GM12878 (cell line): ENCODE results near the gene ARVCF. TPM values are rescaled to one million over a fixed set of nuclear protein-coding genes. Genes with fewer than 3 reads are reported as not detected.

Source experiments
- ATAC-seq: fragments of 200-7000 bp; cut with Tn5 transposase; 3 replicates; pipeline ENCODE4 v1.9.1; 2020; ENCODE audit warnings: mild to moderate bottlenecking, moderate library complexity
- BruUV-seq: library from RNA; stranded (reverse); fragments of 400-500 nt; replicated peaks from 2 replicates; lab custom pipeline; 2021; lab: Mats Ljungman, UMichigan
- CTCF ChIA-PET: fragments of 300-600 bp; sonication (Branson Sonifier 250); formaldehyde crosslinking; extraction: SDS; loops from one replicate; lab custom pipeline; 2021; ENCODE audit warnings: inconsistent platforms; lab: Yijun Ruan, JAX
- POLR2A ChIA-PET: fragments of 350-600 bp; formaldehyde crosslinking; extraction: SDS; loops from one replicate; lab custom pipeline; 2021; ENCODE audit warnings: inconsistent platforms; lab: Charles Lee
- RAD21 ChIA-PET: fragments of 300-600 bp; sonication (Branson Sonifier 250); formaldehyde crosslinking; loops from one replicate; lab custom pipeline; 2023; ENCODE audit warnings: antibody characterized with exemption; ENCODE audit not compliant: unreplicated experiment; lab: Charles Lee
- SMC1A ChIA-PET: fragments of 300-600 bp; sonication (Branson Sonifier 250); formaldehyde crosslinking; loops from one replicate; lab custom pipeline; 2023; ENCODE audit not compliant: unreplicated experiment, uncharacterized antibody; lab: Charles Lee
- DNase-seq: peaks from one replicate; pipeline ENCODE4 v3.0.0-alpha.2; 2011; ENCODE audit warnings: low read depth, low spot score
- FAIRE-seq: peaks from 3 replicates; lab custom pipeline; 2011; peaks lifted over from hg19 to GRCh38; lab: Jason Lieb, UNC
- H2AFZ ChIP-seq: 2 replicates; pipeline ENCODE4 v1.6.0; 2011; ENCODE audit warnings: low read depth, low read length, control low read depth; ENCODE audit not compliant: control insufficient read depth
- H3K27ac ChIP-seq: 2 replicates; pipeline ENCODE4 v1.5.1; 2011; ENCODE audit warnings: control low read depth; ENCODE audit not compliant: control insufficient read depth, insufficient read depth
- H3K27me3 ChIP-seq, 2 experiments: replicated peaks in 1 of 2; 2 replicates each; pipeline versions ENCODE4 v1.6.0 to v1.6.1; 2011; ENCODE audit warnings: low read length in 1 of 2; ENCODE audit not compliant: control insufficient read depth in 2 of 2, insufficient read depth in 2 of 2
- H3K36me3 ChIP-seq, 2 experiments: 2 replicates each; pipeline ENCODE4 v1.5.1; 2011; ENCODE audit warnings: low read length in 1 of 2; ENCODE audit not compliant: control insufficient read depth in 2 of 2, insufficient read depth in 2 of 2
- H3K4me1 ChIP-seq: 2 replicates; pipeline ENCODE4 v1.6.1; 2011; ENCODE audit warnings: mild to moderate bottlenecking, low read length, moderate library complexity, mixed read lengths; ENCODE audit not compliant: control insufficient read depth, insufficient read depth
- H3K4me2 ChIP-seq: 2 replicates; pipeline ENCODE4 v1.6.0; 2011; ENCODE audit warnings: control low read depth; ENCODE audit not compliant: control insufficient read depth, insufficient read depth
- H3K4me3 ChIP-seq: fragments of 200-600 bp; sonication (generic); 2 replicates; pipeline ENCODE4 v1.5.1; 2016
- H3K79me2 ChIP-seq: 2 replicates; pipeline ENCODE4 v1.6.0; 2011; ENCODE audit warnings: low read length; ENCODE audit not compliant: control insufficient read depth, insufficient read depth
- H3K9ac ChIP-seq: 2 replicates; pipeline ENCODE4 v1.8.0; 2011; ENCODE audit warnings: low read length, control low read depth, mixed read lengths; ENCODE audit not compliant: control insufficient read depth, insufficient read depth
- H3K9me3 ChIP-seq: replicated peaks from 3 replicates; pipeline ENCODE4 v1.5.1; 2011; ENCODE audit warnings: mild to moderate bottlenecking, low read length; ENCODE audit not compliant: control insufficient read depth, insufficient read depth
- H4K20me1 ChIP-seq: 2 replicates; pipeline ENCODE4 v1.6.0; 2011; ENCODE audit not compliant: control insufficient read depth, insufficient read depth
- BMI1 ChIP-seq: fragments of 450-650 bp; IDR thresholded peaks from 2 replicates; pipeline ENCODE4 v1.6.1; 2016; ENCODE audit warnings: mild to moderate bottlenecking, moderate library complexity, borderline replicate concordance
- CBX3 ChIP-seq: fragments of 200-600 bp; sonication (generic); IDR thresholded peaks from 2 replicates; pipeline ENCODE4 v1.6.1; 2016; ENCODE audit warnings: low read depth, borderline replicate concordance
- E2F8 ChIP-seq: fragments of 450-650 bp; IDR thresholded peaks from 2 replicates; pipeline ENCODE4 v1.6.1; 2018; ENCODE audit warnings: mild to moderate bottlenecking, low read depth, moderate library complexity; ENCODE audit not compliant: partially characterized antibody
- ELK1 ChIP-seq: IDR thresholded peaks from 2 replicates; pipeline ENCODE4 v1.6.1; 2012; ENCODE audit warnings: low read depth, low read length, improper control_type of control experiment
- HDGF ChIP-seq: fragments of 450-650 bp; IDR thresholded peaks from 2 replicates; pipeline ENCODE4 v1.6.1; 2016; ENCODE audit warnings: antibody characterized with exemption
- MXI1 ChIP-seq: fragments of 150-350 bp; IDR thresholded peaks from 2 replicates; pipeline ENCODE4 v1.6.1; 2011; ENCODE audit warnings: low read depth, mild to moderate bottlenecking, inconsistent platforms, low read length, improper control_type of control experiment
- NFYB ChIP-seq: IDR thresholded peaks from 2 replicates; pipeline ENCODE4 v1.6.1; 2011; ENCODE audit warnings: low read depth, mild to moderate bottlenecking, low read length, improper control_type of control experiment, moderate library complexity; ENCODE audit not compliant: insufficient read depth
- PKNOX1 ChIP-seq: fragments of 450-650 bp; IDR thresholded peaks from 2 replicates; pipeline ENCODE4 v1.6.1; 2016; ENCODE audit warnings: mild to moderate bottlenecking
- PML ChIP-seq: IDR thresholded peaks from 2 replicates; pipeline ENCODE4 v1.6.1; 2012; ENCODE audit warnings: low read length, inconsistent platforms
- RAD21 ChIP-seq: IDR thresholded peaks from 2 replicates; pipeline ENCODE4 v1.6.1; 2011; ENCODE audit warnings: mild to moderate bottlenecking, low read depth, low read length, moderate library complexity; ENCODE audit not compliant: insufficient read depth
- SIN3A ChIP-seq: IDR thresholded peaks from 2 replicates; pipeline ENCODE4 v1.6.1; 2012; ENCODE audit warnings: low read depth, low read length, improper control_type of control experiment
- SMC3 ChIP-seq: IDR thresholded peaks from 2 replicates; pipeline ENCODE4 v1.6.1; 2011; ENCODE audit warnings: low read length, improper control_type of control experiment, borderline replicate concordance
- SPI1 ChIP-seq: IDR thresholded peaks from 2 replicates; pipeline ENCODE4 v1.6.1; 2011; ENCODE audit warnings: low read depth, mild to moderate bottlenecking, low read length, moderate library complexity, borderline replicate concordance; ENCODE audit not compliant: insufficient read depth
- YBX1 ChIP-seq: fragments of 450-650 bp; IDR thresholded peaks from 2 replicates; pipeline ENCODE4 v1.6.1; 2016; ENCODE audit warnings: antibody characterized with exemption
- ZNF274 ChIP-seq: IDR thresholded peaks from one replicate; pipeline ENCODE4 v1.8.0; 2011; ENCODE audit not compliant: insufficient read length, insufficient read depth
- ZZZ3 ChIP-seq: IDR thresholded peaks from 2 replicates; pipeline ENCODE4 v1.6.1; 2011; ENCODE audit warnings: low read depth; ENCODE audit not compliant: control insufficient read depth, insufficient read length
- WGBS: methylation state at CpG from one replicate; pipeline ENCODE4 v1.1.6; 2016; ENCODE audit warnings: low lambda C conversion rate; ENCODE audit not compliant: insufficient replicate concordance, insufficient coverage; ENCODE audit errors: missing lambda C conversion rate; 5-methylcytosine and 5-hydroxymethylcytosine counted together
- in situ Hi-C: fragments of 300-500 bp; cut with MboI; formaldehyde crosslinking; loops from 9 replicates; pipeline ENCODE4 v1.14.3; 2018; ENCODE audit warnings: mixed read lengths
- intact Hi-C: fragments of 100-400 bp; cut with micrococcal nuclease; formaldehyde crosslinking; loops from one replicate; pipeline ENCODE4 v1.14.2; 2022; ENCODE audit not compliant: unreplicated experiment
- polyA plus RNA-seq, 11 experiments: library from polyadenylated mRNA; depleted of rRNA in 4 of 11; unstranded in 6 of 11; stranded (reverse) in 5 of 11; fragments of >200 nt; fragmentation: Nextera tagmentation in 4 of 11; fragmentation: Illumina TruSeq in 1 of 11; extraction: Ambion mirVana in 4 of 11; extraction: Trizol in 1 of 11; gene quantifications; 1 replicate in 1 of 11; 2 replicates in 10 of 11; pipeline versions ENCODE4 v1.2.1 to v1.2.3, GENCODE V29; 2011 to 2016; ENCODE audit warnings: inconsistent platforms in 2 of 11, missing spikeins in 2 of 11, low read depth in 1 of 11
- total RNA-seq, 4 experiments: library from RNA; depleted of rRNA in 3 of 4; stranded (reverse); fragments of >200 nt in 3 of 4; fragmentation: Illumina TruSeq in 1 of 4; extraction: Trizol in 1 of 4; gene quantifications; 2 replicates each; pipeline versions ENCODE4 v1.2.1 to v1.2.3, GENCODE V29; 2013 to 2021

ARVCF gene
- total and polyA plus RNA-seq, 10 of the 15 experiments (the other 5 are each of a cell fraction or from before 2014, with no cell fraction given), result 0.13 to 1.9 (median 1.0) TPM; not detected in 2

- TF ChIP-seq PKNOX1 (no peak), CBX3 (no peak), SPI1 (no peak), NFYB (no peak), RAD21 (no peak), SIN3A (no peak)
These were observed 16.2 kb downstream of the ARVCF start (continued) for GRCh38 chr22:20000246-20001081.

GRCh38 chr22:19998991-19999820 lies 17.4 kb downstream of the ARVCF start:
- H2AFZ ChIP-seq, result no peak overlapping the region
- no TSS peak for BruUV-seq
- WGBS, result 12% methylated on average over 6 of the region's 8 CpGs
- peaks cover 2% of the 10 kb centered on the region; the same call in 2 of the 3 replicates for H3K9me3 ChIP-seq
- TF ChIP-seq SMC3 (no peak), E2F8 (no peak), ELK1 (no peak), PML (no peak), ZNF274 (no peak), ZZZ3 (no peak), MXI1 (no peak), HDGF (no peak), BMI1 (no peak), YBX1 (no peak)
- H3K36me3 ChIP-seq, result no peaks in the 10 kb centered on the region
- H3K27ac ChIP-seq, result no peak overlapping the region
- in situ Hi-C loops, result no loop called here
- intact Hi-C loops, result no loop called here
- no peak overlapping the region for H3K4me3 ChIP-seq
- ChIA-PET SMC1A (no interaction called here), CTCF (no interaction called here), RAD21 (no interaction called here), POLR2A (no interaction called here)
- no peak for FAIRE-seq
- H3K4me1 ChIP-seq, result no peaks in the 10 kb centered on the region
- no peak overlapping the region for H3K4me2 ChIP-seq
- DNase-seq, result no peak
- no peak for ATAC-seq
- peaks cover 0 to 2% of the 10 kb centered on the region in 2 experiments; a peak in 3 of 4 replicates for H3K27me3 ChIP-seq
- no peaks in the 10 kb centered on the region for H3K79me2 ChIP-seq
- H3K9ac ChIP-seq, result no peak overlapping the region
- H4K20me1 ChIP-seq, result no peaks in the 10 kb centered on the region
